NCI-H2227 (cell line): ENCODE measurements around the gene CHP2.
"Not testable (repeated sequence)": the region's sequence is repeated elsewhere in the genome, so short reads cannot be mapped to it uniquely, and the experiment has no call there.

Experiments used
- DNase-seq: peaks from one replicate; lab custom pipeline; 2025; ENCODE audit not compliant: unreplicated experiment; lab: John Stamatoyannopoulos, UW

Gene CHP2

DNA sequence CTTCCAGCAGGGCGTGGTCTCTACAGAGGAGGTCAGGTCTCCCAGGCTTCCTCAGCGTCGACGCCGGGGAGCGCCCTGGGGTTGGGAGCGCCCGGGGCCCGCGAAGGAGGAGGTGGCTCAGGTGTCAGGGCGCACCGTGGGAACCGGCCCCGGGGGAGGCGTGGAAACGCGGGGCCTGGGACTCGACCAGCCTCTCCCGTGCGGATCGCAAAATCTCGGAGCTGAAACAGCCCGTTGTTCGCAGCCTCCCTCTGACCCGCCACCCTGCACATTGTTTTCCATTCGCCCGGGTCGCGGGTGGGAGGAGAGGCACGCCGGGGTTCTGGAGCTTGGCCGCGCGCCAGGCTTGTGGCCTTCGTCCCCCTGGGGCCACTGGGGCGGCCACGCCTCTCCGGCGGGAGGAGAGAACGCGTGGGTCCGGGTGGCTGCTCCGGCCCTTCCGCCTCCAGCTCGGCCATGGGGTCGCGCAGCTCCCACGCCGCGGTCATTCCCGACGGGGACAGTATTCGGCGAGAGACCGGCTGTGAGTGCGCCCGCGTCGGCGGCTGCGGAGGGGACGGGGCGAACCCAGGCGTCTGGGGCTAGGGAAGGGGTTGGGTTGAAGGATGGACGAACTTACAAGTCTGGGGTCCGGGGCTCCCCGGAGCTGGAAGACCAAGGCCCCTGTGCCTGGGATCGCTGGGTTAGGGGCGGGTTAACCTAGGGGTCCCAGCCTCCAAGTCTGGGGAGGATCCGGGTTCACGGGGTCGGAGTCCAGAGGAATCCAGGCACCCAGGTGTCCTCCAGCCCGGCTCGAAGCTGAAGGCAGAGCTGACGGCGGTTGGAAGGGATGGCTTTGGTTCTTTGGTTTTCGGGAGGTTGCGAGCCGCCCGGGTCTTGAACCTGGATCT, at the start of gene CHP2:
Gene CHP2 (plus strand): TSS at position 433 of the 890 bp plus-strand sequence. CDS start 24 bp downstream, at position 457.
- peak; percentile 32 for DNase-seq

DNA sequence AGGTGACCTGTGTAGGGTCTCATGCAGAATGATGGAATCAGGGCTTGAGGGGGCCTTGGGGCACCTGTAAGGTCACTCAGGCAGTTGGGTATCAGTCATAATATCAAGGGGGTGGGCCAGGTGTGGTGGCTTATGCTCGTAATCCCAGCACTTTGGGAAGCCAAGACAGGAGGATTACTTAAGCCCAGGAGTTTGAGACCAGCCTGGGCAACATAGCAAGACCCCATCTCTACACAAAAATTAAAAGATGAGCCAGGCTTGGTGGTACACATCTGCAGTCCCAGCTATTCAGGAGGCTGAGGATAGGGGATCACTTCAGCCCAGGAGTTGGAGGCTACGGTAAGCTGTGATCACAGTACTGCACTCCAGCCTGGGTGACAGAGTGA, 49.3 kb upstream of the CHP2 start:
- DNase-seq = no peak

DNA sequence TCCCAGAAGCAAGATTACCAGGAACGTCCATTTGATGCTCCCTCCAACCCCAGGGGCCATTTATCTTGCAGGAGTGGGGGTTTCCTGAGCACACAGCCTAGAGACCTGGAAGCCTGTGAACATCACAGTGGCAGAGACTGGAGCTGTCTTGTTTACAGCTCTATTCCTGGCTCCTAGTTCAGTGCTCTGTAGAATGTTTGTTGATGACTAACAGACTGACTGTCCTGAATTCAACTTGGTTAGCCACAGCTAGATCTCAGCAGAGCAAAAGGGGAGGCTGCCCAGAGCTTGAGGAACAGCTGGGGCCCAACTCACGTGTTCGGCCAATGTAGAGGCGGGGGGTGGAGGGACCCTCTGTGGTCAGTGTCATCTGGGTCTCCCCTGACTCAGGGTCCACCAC, 48.4 kb upstream of the CHP2 start:
- no peak for DNase-seq

DNA sequence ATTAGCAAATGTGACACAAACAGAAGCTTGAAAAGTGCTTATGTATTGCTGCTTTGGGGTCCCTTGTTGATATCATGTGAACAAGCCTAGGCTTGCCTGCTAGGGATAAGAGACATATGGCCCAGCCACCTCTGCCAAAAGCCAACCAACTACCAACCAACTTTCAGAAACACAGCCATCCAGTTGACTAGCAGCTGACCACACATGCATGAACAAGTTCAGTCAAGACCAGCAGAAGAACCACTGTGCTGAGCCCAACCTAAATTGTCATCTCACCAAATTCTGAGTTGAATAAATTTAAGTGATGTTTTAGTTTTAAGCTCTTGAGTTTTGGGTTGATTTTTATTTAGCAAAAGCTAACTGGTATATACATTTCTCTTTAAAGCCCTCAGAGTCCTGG, 45.3 kb upstream of the CHP2 start:
- DNase-seq = no peak

DNA sequence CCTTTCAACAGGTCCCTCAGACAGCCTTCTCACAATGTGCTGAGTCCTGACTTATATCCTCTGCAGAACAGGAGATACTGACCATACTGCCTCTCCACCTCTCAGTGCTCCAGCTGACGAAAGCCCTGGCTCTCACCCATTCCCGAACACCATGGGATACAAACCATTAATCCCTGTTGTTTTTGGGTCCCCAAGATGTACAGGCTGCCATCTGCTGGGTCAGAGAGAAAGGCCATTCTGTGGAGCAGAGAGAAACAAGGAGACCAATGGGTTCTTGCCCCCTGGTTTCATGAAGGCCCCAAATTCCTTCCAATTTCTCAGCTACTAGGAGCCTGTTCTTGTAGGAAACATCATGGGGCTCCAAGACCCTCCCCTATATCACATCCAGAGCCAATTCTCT, 44.8 kb upstream of the CHP2 start:
- DNase-seq = no peak

DNA sequence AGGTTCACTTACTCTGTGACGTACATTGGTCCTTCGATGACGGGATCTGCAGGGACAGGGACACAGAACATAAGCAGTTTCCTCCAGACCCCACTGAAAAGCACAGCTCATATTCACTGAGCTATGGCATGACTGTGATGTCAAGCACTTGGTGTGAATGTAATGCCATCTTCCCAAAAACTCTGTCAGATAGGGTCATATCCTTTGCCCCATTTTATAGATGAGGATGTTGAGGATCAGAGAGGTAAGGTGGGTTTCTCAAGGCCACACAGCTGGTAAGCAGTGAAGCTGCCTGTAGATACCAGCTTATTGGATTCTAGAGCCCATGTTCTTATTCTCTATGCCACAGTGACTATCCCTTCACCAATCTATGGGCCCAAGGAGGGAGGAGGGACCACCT, 44.3 kb upstream of the CHP2 start:
- DNase-seq = no peak

DNA sequence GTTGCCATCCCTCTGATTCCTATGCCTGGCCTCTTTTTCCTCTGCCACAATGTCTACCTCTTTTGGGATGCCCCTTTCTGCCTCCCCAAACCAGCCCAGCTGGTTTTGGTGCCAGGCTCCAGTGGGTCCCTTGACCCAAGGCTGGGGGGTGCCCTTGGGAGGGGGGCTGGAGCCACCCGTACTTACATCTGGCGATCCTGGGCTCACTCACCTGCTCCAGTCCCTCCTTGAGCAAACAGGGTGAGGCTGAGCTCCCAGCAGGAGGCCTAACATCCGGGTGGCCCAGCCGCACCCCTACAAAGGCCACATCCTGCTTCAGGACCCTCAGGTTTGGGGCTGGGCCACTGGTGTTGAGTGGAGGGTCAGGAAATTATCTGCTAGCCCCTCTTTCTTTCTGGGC, 43.0 kb upstream of the CHP2 start:
- DNase-seq = no peak

DNA sequence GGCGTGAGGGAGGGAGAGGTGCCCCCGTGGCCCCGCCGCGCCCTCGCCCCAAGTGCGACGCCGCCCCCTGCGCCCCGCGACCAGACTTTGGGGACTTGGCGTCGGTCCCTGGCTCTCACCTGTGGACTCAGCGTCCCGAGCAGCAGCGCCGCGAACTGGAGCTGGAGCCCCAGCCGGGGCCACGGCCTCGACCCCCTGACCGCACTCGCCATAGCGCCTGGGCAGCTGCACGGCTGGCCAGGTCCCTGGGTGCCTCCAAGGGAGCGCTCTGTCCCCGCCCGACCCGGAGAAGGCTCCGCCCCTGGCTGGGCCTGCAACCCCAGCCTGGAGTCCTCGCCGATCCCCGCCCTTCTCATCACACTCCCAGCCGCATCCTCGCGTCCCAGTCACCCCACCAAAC, 41.9 kb upstream of the CHP2 start, which contains the start of gene ERN2:
Gene ERN2 (minus strand): TSS at position 247 of the 400 bp plus-strand sequence. CDS start 35 bp downstream, at position 212.
- DNase-seq = no peak

DNA sequence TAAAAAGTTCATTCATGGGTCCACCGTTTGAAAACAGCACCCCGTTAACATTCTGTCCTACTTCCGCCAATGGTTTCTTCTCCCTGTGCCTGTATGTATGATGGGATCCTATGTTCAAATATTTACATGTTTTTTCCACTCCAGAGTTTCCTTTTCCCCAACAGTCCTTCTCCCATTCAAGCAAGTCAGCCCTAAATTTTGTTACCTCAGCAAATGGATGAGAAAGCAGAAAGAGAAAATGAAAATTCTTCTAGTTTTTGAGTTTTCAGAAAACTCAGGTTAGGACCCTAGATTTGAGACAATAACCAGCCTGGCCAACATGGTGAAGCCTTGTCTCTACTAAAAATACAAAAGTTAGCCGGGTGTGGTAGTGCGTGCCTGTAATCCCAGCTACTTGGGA, 38.3 kb upstream of the CHP2 start:
- DNase-seq = no peak

DNA sequence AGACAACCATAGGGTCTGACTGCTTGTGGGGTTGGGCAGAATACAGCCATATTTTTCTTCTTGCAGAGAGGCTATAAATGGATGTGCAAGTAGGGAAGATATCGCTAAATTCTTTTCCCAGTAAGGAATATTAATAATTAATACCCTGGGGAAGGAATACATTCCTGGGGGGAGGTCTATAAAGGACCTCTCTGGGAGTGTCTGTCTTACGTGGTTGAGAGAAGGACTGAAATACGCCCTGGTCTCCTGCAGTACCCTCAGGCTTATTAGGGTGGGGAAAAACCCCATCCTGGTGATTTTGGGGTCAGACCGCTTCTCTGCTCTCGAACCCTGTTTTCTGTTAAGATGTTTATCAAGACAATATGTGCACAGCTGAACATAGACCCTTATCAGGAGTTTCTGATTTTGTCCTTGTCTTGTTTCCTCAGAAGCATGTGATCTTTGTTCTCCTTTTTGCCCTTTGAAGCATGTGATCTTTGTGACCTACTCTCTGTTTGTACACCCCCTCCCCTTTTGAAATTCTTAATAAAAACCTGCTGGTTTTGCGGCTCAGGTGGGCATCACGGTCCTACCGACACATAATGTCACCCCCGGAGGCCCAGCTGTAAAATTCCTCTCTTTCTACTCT, 32.1 kb upstream of the CHP2 start:
- not testable (repeated sequence) for DNase-seq

DNA sequence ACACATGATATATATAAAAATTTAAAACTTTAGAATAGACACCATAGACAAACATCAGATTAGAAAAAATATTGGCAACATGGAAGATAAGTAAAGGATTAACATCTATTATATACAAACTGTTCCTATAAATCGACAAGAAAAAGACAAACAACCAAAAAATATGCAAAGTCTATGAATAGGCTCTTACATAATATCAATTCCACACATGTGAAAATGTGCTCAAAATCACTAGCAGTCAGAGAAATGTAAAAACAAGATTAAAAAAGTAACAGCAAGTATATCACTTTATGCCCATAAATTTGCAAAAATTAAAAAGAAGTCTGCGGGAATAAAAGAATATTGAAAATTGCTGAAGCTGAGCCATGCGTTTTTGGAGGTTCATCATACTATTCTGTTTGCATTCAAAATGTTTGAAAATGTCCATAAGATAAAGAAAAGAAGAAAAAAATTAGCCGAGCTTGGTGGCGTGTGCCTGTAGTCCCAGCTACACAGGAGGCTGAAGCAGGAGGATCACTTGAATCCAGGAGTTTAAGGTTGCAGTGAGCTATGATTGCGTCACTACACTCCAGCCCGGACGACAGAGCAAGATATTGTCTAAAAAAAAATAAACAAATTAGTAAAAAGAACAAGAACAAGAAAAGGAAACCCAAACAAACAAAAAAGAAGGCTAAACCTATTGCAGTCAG, 30.6 kb upstream of the CHP2 start:
- DNase-seq = no peak

DNA sequence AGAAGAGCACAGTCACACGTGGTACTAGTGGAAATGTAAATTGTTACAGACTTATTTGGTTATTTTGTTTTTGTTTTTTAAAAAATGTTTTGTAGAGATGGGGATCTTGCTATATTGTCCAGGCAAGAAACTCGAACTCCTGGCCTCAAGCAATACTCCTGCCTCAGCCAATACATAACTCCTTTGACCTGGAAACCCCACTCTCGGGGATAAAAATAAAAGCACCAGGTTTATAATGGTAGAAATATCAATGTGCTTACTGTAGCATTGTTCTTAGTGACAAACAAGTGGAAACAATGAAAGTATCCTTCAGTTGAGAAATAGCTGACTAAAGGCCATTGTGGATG, 30.1 kb upstream of the CHP2 start:
- no peak for DNase-seq

DNA sequence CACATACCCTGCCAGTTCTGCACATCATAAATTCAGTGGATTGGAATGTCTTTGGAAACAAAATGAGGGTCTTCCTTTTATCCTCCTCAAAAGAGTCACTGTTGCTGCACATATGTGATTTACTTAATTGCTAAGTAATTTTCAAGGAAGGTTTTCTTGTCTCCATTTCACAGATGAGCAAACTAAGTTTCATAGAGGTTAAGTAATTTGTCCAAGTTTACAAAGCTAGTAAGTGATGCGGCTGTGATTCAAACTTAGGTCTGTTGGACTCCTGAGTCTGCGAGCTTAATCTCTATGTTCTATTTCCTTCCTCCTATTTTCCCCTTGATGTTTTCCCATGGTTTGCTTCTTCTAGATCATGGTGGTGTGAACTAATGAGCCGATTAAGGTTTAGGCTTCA, 28.1 kb upstream of the CHP2 start:
- no peak for DNase-seq

DNA sequence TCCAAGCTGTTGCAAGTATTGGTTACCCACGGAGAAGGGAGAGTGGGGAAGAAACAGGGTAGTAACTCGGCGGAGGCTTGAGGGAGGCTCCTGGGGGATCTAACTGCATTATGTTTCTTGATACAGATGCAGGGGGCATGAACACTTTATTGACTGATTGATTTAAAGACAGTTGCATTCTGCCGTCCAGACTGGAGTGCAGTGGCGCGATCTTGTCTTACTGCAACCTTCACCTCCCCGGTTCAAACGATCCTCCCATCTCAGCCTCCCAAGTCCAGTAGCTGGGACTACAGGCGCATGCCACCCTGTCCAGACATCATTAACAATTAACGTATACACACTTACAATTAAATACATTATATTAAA, 26.7 kb upstream of the CHP2 start:
- no peak for DNase-seq

DNA sequence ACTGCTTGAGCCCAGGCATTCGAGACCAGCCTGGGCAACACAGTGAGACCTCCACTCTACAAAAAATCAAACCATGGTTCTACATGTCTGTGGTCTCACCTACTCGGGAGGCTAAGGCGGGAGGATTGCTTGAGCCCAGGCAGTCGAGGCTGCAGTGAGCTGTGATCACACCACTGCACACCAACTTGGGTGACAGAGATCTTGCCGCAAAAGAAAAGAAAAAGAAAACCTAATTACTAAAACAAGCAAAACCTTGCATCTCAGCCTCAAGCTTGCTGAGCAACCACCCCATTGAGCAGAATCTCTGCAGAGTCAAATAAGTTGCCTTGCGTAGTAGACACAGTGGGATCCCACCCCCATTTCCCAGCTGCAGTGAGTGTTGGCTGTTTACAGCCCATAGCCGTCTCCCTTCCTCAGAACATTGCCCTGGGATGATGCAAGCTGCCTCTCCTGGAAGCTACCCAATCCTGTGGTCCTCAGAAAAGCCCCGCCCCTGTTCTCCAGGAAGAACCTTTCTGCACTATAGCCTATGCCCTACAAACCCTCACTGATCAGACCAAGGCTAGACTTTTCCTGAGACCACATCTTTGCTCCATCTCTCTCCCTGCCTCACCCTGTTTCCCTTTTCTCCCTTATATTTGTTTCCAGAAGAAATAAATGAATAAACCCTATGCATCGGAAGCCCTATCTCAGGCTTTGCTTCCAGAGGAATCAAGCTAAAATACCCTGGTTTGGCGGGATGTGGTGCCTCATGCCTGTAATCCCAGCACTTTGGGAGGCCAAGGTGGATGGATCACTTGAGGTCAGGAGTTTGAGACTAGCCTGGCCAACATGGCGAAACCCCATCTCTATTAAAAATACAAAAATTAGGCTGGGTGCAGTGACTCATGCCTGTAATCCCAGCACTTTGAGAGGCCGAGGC, 25.1 kb upstream of the CHP2 start:
- DNase-seq = no peak

DNA sequence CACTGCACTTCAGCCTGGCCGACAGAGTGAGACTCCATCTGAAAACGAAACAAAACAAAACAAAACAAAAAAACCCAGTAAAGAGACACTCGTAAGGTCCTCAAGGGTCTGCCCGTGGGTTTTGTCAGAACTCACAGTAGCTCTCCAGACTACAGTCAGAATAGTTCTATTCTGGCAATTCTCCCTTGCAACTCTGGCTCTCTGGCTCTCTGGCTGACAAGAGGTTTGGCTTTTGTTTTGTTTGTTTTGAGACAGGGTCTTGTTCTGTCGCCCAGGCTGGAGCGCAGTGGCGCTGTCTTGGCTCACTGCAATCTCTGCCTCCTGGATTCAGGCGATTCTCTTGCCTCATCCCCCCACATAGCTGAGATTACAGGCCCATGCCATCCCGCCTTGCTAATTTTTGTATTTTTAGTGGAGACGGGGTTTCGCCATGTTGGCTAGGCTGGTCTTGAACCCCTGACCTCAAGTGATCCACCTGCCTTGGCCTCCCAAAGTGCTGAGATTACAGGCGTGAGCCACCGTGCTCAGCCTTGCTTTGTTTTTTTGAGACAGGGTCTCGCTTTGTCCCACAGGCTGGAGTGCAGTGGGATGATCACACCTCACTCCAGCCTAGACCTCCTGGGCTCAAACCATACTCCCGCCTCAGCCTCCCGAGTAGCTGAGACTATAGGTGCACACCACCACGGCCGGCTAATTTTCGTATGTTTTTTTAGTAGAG, 20.5 kb upstream of the CHP2 start:
- no peak for DNase-seq

DNA sequence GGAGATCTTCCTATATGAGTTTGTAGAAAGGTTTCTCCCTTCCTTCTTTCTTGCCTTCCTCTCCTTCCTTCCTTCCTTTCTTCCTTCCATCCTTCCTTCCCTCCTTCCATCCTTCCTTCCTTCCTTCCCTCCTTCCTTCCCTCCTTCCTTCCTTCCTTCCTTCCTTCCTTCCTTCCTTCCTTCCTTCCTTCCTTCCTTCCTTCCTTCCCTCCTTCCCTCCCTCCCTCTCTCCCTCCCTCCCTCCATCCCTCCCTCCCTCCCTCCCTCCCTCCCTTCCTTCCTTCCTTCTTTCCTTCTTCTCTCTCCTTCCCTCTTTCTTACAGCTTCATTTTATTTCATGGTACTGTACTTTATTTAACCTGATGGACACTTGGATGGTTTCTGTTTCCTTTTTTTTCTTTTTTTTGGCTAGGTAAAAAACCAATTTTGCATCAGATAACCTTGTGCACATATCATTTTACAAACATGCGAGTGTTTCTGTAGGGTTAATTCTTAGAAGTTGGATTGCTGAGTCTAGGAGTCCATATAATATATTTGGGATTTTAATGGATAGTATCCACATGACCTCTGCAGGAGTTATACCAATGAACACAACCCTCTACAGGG, 17.3 kb upstream of the CHP2 start:
- not testable (repeated sequence) for DNase-seq

DNA sequence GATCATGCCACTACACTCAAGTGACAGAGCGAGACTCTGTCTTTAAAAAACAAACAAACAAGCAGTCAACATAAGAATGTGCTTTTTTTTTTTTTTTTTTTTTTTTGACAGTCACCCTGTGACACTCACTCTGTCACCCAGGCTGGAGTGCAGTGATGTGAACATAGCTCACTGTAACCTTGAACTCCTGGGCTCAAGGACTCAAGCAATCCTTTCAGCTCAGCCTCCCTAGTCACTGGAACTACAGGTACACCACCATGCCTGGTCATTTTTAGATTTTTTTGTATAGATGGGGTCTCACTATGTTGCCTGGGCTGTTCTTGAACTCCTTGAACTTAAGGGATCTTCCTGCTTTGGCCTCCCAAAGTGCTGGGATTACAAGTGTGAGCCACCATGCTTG, 15.3 kb upstream of the CHP2 start:
- no peak for DNase-seq

DNA sequence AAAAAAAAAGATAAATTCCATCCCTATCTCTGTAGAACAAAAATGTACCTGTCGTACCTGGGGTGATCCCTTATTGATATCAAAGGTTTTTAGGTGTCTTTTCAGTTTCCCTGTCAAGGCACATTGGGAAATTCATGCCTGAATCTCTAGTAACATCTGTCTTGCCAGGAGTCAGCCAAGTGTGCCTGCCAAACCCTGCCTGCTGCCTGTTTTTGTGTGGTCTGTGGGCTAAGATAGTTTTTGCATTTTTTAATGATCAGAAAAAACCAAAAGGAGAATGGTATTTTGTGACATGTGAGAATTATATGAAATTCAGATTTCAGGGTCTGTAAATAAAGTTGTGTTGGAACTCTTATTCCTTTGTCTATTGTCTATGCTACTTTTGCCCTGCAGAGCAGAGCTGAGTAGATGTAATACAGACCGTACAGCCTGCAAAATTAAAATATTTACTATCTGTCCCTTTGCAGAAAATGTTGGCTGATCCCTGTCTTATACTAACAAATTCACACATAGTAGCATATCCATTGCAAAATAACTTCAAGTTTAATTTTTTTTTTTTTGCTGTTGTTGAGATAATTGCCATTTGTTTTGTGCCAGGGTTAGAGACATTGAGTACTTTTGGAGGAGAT, 13.0 kb upstream of the CHP2 start:
- no peak for DNase-seq

DNA sequence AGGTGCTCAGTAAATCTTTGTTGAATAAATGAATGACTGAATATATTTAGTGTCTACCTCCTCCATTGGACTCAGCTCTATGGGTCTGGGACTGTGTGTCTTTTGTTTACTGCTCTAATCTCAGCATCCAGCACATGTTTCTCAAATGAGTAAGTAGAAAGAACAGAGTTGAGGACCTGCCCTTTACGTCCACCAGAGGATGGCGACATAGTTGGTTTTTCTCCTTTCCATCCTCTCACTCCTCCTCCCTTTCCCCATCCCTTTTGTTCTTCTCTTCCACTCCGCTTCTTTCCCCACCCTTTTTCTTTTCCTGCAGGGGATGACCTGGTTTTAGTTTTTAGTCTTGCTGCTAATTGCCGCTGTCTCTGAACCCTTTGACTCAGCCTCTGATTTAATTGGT, 12.1 kb upstream of the CHP2 start:
- no peak for DNase-seq
